ENCODE results near the gene TRAP1.
A peak's percentile ranks its signal among the peaks of the same experiment; 100 is the strongest.
"Not testable (repeated sequence)": the region's sequence is repeated elsewhere in the genome, so short reads cannot be mapped to it uniquely, and the experiment has no call there.

Gene TRAP1

GRCh38 chr16:3735541-3735940, 18.2 kb upstream of the TRAP1 start:
- DNase-seq: no peak

DNA sequence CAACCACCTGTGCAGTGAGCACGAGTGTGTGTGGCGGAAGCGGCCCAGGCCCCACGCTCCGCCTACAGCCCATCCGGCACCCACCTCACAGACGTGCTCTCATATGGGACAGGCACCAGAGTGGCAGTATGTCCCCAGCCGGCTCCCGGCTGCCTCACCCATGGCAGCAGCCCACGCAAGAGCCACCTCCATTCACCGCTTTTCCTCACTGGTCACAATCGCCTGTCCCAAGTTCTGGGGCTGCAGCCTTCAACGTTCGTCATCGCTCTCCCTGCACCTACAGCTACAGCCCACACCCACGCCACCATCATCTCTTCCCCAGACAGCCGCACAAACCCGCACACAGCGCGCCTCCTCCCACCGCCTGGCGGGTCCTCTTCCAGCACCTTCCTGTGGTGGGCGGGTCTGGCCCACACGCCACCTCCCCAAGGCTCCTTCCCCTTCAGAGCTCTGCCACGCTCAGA, 17.5 kb upstream of the TRAP1 start:
- no peak for DNase-seq

GRCh38 chr16:3734084-3734757, 16.9 kb upstream of the TRAP1 start:
- no peak for DNase-seq

GRCh38 chr16:3732171-3732570, 14.8 kb upstream of the TRAP1 start:
- no peak for DNase-seq

DNA sequence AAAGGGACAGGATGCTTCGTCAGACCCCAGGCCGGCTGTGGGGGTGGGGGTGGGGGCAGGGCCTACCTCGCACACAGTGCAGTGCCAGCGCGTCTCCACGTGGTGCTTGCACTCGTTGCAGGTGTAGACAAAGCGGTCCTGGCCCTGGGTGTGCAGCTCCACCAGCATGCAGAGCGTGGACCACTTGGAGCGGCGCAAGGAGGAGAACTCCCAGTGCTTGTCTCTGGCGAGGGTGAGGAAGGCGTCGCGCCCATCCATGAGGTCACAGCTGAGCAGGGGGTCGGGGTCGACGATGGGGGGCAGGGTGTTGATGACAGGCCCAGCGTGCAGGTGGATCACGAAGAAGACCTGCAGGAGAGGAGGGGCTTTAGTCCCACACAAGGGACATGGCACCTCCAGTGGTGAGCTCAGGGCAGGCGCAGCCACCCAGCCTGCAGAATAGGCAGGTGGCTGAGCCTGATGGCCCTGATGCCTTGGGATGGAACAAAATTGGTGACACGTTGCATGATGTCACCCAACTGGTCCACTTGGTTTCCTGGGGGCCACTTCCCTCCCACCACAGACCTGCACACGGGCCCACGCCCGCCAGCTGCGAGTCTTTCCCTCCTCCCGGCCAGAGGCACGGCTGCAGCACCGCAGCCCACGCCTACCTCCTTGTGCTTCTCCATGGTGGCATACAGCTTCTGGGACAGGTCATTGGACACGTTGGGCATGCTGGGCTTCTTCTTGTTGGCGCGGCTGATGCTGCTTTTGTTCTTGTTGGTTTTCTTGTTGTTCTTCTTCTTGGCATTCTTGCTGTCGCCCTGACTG, 14.0 kb upstream of the TRAP1 start:
- DNase-seq: no peak

GRCh38 chr16:3730161-3731125, 13.1 kb upstream of the TRAP1 start:
- no peak for DNase-seq

DNA sequence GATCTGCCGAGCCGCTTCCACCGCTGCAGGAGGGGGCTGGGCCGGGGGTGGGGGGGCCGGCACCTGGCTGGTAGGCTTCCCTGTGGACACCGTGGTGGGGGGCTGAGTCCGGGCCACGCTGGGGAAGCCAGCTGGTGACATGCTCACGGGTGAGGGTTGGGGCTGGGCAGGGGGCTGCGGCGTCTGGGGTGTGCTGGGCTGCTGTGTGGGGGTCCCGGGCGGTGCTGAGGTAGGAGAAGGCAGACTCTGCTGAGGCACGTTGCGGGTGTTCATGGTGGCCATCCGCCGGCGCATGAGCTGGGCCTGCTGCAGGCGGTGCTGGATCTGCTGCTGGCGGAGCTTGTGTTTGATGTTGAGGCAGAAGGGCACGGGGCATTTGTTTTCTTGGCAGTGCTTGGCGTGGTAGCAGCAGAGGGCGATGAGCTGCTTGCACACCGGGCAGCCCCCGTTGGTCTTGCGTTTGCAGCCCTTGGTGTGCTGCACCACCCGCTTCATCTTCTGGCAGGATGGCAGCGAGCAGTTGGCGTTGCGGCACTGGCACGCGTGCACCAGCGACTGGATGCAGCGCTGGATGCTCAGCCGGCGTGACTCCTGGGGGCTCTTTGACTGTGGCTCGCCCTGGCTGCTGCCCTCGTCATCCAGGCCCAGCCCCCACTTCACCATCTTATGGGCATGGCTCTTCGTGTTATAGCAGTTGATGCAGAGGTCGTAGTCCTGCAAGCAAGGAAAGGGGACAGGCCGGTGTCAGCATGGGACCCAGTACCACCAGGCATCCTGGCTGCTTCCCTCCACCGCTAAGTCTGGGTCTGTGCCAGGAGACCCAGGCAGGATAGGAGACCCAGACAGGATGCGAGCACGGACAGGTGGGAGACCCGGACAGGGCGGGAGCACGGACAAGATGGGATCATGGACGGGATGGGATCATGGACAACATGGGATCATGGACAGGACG, 12.1 kb upstream of the TRAP1 start:
- no peak for DNase-seq

- DNase-seq: no peak
Observed at GRCh38 chr16:3728424-3729160, 11.3 kb upstream of the TRAP1 start.

DNA sequence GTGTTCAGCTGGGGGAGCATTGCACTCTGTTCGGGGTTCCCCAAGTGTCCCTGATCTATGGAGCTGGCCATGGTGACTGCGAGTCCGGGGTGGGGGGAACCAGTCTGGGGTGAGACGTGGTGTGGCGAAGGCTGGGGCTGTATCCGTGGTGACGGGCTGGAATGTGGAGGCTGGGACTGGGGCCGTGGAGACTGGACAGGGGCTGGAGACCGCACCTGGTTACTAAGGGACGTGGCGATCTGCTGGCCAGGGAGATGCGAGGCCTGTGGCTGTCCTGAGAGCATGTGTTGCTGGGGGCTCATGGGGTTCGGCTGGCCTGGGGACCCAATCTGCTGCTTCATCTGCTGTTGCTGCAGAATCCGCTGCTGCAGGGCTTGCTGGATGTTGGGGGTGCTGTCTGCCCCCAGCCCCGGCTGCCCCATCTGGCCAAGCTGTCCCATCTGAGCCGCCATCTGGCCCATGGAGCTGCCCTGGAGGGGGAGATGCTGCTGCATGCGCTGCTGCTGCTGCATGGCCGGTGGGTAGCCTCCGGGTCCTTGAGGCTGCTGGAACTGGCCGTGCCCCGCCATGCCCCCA, 10.6 kb upstream of the TRAP1 start:
- no peak for DNase-seq

DNA sequence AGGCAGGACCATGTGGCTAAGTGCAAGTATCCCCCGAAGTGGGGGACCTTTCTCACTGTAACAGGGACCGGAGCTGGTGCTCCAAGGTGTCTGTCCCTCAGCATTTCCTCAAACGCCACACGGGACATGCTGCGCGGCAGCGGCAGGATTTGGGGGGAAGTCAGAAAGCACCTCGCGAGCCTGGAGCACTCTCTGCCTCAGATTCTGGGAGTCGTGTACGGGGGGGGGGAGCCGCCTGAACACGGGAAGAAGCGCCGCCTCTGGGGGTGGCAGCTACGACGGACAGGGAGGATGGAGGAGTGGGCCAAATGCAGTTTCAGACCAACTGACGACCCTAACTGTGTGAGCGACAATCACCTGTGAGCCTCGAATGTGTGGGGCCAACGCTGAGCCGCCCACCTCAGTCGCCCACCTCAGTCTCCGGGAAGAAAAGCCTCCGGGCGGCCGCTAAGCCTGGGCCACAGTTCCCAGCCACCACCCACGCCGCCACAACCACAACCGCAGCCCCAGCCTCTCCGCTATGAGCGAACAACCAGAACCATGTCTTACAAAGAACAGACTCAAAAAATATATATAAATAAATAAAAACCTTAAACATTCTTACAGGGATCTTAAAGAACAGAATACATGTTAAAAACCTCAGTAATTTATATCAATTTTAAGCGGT, 8.8 kb upstream of the TRAP1 start:
- no peak for DNase-seq

GRCh38 chr16:3725276-3725675, 8.0 kb upstream of the TRAP1 start:
- no peak for DNase-seq

- no peak for DNase-seq
Observed at GRCh38 chr16:3722508-3722907, 5.2 kb upstream of the TRAP1 start.

GRCh38 chr16:3720418-3720817, 3.1 kb upstream of the TRAP1 start:
- no peak for DNase-seq

- no peak for DNase-seq
Observed at GRCh38 chr16:3718628-3719027, 1.3 kb upstream of the TRAP1 start.

- no peak for DNase-seq
Observed at GRCh38 chr16:3718019-3718391, 681 bp upstream of the TRAP1 start.

GRCh38 chr16:3716831-3717234, 491 bp downstream of the TRAP1 start:
- peak; percentile 30 for DNase-seq

GRCh38 chr16:3715430-3715829, 1.9 kb downstream of the TRAP1 start:
- DNase-seq: no peak

GRCh38 chr16:3714378-3714777, 2.9 kb downstream of the TRAP1 start:
- DNase-seq: not testable (repeated sequence)

GRCh38 chr16:3713587-3714242, 3.6 kb downstream of the TRAP1 start:
- DNase-seq: no peak

GRCh38 chr16:3712861-3713372, 4.4 kb downstream of the TRAP1 start:
- no peak for DNase-seq
